Measurements from ENCODE around the gene LDLRAD4.

The LDLRAD4 gene

DNA sequence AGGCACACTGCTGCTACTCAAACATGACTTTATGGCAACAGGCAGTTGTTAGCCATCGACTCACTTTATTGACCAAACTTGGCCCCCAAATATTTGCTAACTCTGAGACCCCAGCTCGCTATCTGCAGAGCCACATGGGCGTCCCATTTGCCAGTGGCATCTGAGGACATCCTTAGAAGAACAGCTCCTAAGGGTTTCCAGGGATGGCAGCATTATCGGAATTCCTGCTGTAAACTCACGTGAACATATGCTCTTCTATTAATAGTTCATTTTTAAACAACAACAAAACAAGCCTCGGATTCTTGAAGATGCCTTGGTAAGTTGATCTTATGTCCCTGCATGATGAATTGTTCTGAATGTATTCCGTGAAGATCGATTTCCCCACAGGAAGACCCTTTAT is 181.0 kb downstream of the LDLRAD4 start:
- TF ChIP-seq, protein P1, sequence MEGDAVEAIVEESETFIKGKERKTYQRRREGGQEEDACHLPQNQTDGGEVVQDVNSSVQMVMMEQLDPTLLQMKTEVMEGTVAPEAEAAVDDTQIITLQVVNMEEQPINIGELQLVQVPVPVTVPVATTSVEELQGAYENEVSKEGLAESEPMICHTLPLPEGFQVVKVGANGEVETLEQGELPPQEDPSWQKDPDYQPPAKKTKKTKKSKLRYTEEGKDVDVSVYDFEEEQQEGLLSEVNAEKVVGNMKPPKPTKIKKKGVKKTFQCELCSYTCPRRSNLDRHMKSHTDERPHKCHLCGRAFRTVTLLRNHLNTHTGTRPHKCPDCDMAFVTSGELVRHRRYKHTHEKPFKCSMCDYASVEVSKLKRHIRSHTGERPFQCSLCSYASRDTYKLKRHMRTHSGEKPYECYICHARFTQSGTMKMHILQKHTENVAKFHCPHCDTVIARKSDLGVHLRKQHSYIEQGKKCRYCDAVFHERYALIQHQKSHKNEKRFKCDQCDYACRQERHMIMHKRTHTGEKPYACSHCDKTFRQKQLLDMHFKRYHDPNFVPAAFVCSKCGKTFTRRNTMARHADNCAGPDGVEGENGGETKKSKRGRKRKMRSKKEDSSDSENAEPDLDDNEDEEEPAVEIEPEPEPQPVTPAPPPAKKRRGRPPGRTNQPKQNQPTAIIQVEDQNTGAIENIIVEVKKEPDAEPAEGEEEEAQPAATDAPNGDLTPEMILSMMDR (IDR thresholded peaks at IDR 0.05; ENCODE audit: low read depth, low read length), result no peak
- H3K4me3 ChIP-seq (ENCODE audit: low read depth, low read length), result no peak overlapping the region

DNA sequence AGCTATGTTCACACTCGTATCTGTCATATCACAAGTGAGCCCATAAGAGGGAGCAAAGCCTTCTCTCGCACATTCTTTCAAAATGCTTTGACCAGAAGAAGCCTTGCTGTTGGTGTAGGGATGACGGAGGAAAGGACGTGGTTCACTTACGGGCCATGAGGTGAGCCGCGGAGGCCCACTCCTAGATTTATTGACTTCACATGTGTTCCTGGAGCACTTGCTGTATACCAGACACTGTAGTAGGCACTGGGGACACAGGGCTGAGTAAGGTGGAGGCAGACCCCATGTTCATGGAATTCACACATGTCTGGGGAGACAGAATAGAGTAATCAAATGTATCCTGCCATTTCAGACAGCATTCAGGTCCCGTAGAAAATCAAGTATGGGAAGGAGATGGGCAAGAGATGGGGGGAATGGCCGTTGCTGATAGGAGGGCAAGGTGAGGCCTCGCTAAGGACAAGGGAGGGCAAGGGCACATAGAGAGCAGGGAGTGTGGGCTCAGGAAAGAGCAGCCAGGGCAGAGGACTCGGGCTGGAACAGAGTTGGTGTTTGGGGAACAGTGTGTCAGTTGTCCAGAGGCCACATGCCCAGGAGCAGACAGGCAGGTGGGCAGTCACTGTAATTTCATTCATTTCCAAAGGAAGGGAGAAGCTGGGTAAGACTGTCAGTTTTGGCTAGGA is 182.2 kb downstream of the LDLRAD4 start:
- TF ChIP-seq, protein P1 (IDR thresholded peaks at IDR 0.05; ENCODE audit: low read depth, low read length), result no peak
- H3K4me3 ChIP-seq (ENCODE audit: low read depth, low read length), result no peak overlapping the region

DNA sequence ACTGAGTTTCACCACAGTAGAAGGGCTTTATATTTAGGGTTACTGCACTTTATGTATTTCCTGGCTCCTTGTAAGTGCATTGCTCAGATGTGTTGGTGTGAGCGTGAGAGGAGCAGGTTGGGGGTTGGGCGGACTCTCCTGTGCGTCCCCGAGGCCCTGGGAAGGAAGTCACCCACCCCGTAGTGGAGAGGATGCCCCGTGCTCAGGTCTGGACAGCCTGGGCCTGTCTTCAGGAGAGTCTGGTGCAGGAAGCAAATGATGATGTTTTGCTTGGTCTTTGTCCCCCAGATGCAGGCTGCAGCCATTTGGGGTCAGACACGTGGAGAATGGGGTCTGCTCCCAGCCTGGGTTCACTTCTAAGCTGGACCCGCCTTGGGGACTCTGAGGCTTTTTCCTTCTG is 182.8 kb downstream of the LDLRAD4 start:
- TF ChIP-seq, protein P1 (IDR thresholded peaks at IDR 0.05; ENCODE audit: low read depth, low read length), result no peak
- H3K4me3 ChIP-seq (ENCODE audit: low read depth, low read length), result no peak overlapping the region

DNA sequence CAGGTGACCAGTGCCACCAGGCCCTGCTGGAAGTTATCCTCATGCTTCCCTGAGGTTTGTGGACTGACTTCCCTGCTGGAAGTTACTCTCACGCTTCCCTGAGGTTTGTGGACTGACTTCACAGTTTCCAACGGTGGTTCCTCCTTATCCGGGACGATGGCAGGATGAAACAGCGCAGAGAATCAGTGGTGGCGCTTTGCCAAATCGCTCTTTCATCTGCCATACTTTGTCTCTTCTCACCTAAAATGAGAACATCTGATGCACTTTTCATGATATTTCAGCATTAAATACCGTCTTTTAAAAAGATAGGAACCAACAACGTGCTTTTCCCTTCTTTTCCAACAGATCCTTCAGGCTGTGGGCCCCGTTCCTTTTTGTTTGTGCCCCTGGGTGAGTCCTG is 183.3 kb downstream of the LDLRAD4 start:
- TF ChIP-seq, protein P1 (IDR thresholded peaks at IDR 0.05; ENCODE audit: low read depth, low read length), result no peak
- no peak overlapping the region for H3K4me3 ChIP-seq (ENCODE audit: low read depth, low read length)

DNA sequence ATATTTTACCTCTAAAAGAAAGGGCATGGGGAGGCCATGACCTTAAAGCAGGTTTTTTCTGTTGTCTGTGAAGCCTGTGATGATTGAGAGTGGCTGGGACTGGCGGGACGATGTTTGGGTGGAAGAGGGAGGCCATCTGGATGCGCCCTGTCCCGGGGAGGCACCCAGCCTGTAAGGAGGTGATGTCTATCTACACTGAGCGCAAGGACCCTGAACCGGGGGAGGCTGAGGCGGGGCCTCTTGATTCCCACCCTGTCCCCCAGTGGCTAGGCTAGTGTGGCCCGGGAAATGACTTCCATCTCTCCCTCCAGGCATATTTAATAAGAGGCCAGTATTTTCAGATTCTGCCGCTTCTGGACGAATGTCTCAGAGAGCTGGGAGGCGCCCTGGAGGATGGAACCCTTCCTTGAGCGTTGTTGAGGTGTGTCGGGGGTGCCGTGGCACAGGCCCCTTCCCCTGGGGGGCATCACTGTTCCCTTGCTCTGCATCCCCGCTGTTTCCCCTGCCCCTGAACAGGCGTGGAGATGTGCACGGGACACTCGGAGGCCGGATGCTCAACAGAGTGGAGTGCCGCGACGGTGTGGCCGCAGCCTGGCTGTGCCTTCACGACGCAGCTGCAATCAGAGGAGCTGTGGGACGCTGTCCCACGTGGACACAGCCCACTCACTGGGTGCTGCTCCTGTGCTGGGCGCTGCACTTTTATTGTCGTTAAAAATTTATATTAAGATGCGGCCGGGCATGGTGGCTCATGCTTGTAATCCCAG is 185.4 kb downstream of the LDLRAD4 start:
- TF ChIP-seq, protein P1 (IDR thresholded peaks at IDR 0.05; ENCODE audit: low read depth, low read length), result no peak
- H3K4me3 ChIP-seq (ENCODE audit: low read depth, low read length), result no peak overlapping the region

DNA sequence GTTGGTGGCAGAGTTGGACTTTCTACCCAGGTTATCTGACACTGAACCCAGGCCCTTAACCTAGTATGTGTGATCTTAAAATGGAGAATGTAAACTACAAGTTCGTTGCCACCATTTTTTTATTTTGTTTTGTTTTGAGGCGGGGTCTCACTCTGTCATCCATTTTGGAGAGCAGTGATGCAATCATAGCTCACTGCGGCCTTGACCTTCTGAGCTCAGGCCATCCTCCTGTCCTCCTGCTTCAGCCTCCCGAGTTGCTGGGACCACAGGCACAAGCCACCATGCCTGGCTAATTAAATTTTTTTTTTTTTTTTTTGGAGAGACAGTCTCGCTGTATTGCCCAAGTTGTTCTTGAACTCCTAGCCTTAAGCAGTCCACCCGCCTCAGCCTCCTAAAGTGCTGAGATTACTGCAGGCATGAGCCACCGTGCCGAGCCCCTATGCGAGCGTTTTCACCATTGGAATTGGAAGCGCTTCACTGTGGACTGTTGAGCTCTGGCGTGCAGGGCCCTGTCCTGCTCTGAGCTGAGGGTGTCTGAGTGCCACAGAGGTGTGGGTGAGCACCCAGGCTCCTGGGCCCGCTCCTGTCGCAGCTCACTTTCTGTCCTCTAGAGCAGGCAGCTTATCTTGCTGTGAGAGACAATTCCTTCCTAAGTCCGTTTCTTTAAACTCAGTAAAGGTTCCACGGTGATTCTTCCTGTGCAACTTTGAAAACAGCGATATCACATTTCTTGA is 186.9 kb downstream of the LDLRAD4 start:
- TF ChIP-seq, protein P1 (IDR thresholded peaks at IDR 0.05; ENCODE audit: low read depth, low read length), result no peak

More for the DNA sequence above, 186.9 kb downstream of the LDLRAD4 start:
- no peak overlapping the region for H3K4me3 ChIP-seq (ENCODE audit: low read depth, low read length)
